HUES48 (cell line): ENCODE data around the gene FOXC1.

Source experiments
- H3K27ac ChIP-seq: one replicate; pipeline ENCODE4 v1.7.0; 2013; ENCODE audit warnings: low read depth, low read length, inconsistent platforms
- H3K27me3 ChIP-seq: 2 replicates; pipeline ENCODE4 v1.6.1; 2013; ENCODE audit warnings: mild to moderate bottlenecking, low read length; ENCODE audit not compliant: control insufficient read depth, insufficient read depth
- H3K36me3 ChIP-seq: 2 replicates; pipeline ENCODE4 v1.6.1; 2013; ENCODE audit warnings: low read length; ENCODE audit not compliant: control insufficient read depth, insufficient read depth
- H3K4me1 ChIP-seq: 2 replicates; pipeline ENCODE4 v1.6.1; 2013; ENCODE audit warnings: mild to moderate bottlenecking, low read length; ENCODE audit not compliant: control insufficient read depth, insufficient read depth
- H3K4me3 ChIP-seq: 2 replicates; pipeline ENCODE4 v1.5.1; 2013; ENCODE audit warnings: mild to moderate bottlenecking, low read depth, low read length
- H3K9ac ChIP-seq: 2 replicates; pipeline ENCODE4 v1.6.1; 2013; ENCODE audit warnings: mild to moderate bottlenecking, low read depth, low read length, moderate library complexity
- H3K9me3 ChIP-seq: 2 replicates; pipeline ENCODE4 v1.6.1; 2013; ENCODE audit warnings: low read length; ENCODE audit not compliant: control insufficient read depth, insufficient read depth

The FOXC1 gene

GRCh38 chr6:1576166-1576565 is 33.5 kb upstream of the FOXC1 start:
- no peaks in the 10 kb centered on the region for H3K9me3 ChIP-seq
- H3K9ac ChIP-seq = no peak overlapping the region
- H3K4me1 ChIP-seq = peaks cover 29% of the 10 kb centered on the region
- H3K27ac ChIP-seq = no peak overlapping the region
- H3K4me3 ChIP-seq = no peak overlapping the region
- H3K36me3 ChIP-seq = no peaks in the 10 kb centered on the region
- no peaks in the 10 kb centered on the region for H3K27me3 ChIP-seq

- peaks cover 29% of the 10 kb centered on the region for H3K4me1 ChIP-seq
- H3K4me3 ChIP-seq = no peak overlapping the region
- H3K27ac ChIP-seq = no peak overlapping the region
- H3K9me3 ChIP-seq = no peaks in the 10 kb centered on the region
- no peaks in the 10 kb centered on the region for H3K36me3 ChIP-seq
- no peak overlapping the region for H3K9ac ChIP-seq
- no peaks in the 10 kb centered on the region for H3K27me3 ChIP-seq
These were observed 33.0 kb upstream of the FOXC1 start for GRCh38 chr6:1576711-1577110.

- Histone ChIP-seq H3K4me1 (peaks cover 29% of the 10 kb centered on the region), H3K9me3 (no peaks in the 10 kb centered on the region), H3K9ac (no peak overlapping the region), H3K27me3 (no peaks in the 10 kb centered on the region), H3K36me3 (no peaks in the 10 kb centered on the region), H3K27ac (no peak overlapping the region), H3K4me3 (no peak overlapping the region)
These were observed 32.5 kb upstream of the FOXC1 start for GRCh38 chr6:1577146-1577680.

GRCh38 chr6:1577896-1578745 is 31.6 kb upstream of the FOXC1 start:
- Histone ChIP-seq H3K4me1 (peaks cover 29% of the 10 kb centered on the region), H3K27ac (no peak overlapping the region), H3K27me3 (no peaks in the 10 kb centered on the region), H3K36me3 (no peaks in the 10 kb centered on the region), H3K9me3 (no peaks in the 10 kb centered on the region), H3K9ac (no peak overlapping the region), H3K4me3 (no peak overlapping the region)

GRCh38 chr6:1579096-1579495 is 30.6 kb upstream of the FOXC1 start:
- no peak overlapping the region for H3K9ac ChIP-seq
- no peak overlapping the region for H3K27ac ChIP-seq
- no peaks in the 10 kb centered on the region for H3K36me3 ChIP-seq
- no peaks in the 10 kb centered on the region for H3K9me3 ChIP-seq
- no peaks in the 10 kb centered on the region for H3K27me3 ChIP-seq
- H3K4me1 ChIP-seq = peaks cover 24% of the 10 kb centered on the region
- H3K4me3 ChIP-seq = no peak overlapping the region

- Histone ChIP-seq H3K4me3 (no peak overlapping the region), H3K9ac (no peak overlapping the region), H3K27ac (no peak overlapping the region), H3K27me3 (no peaks in the 10 kb centered on the region), H3K4me1 (peaks cover 14% of the 10 kb centered on the region), H3K36me3 (no peaks in the 10 kb centered on the region), H3K9me3 (no peaks in the 10 kb centered on the region)
These were observed 29.6 kb upstream of the FOXC1 start for GRCh38 chr6:1580109-1580508.

- Histone ChIP-seq H3K4me3 (no peak overlapping the region), H3K27me3 (no peaks in the 10 kb centered on the region), H3K9ac (no peak overlapping the region), H3K36me3 (no peaks in the 10 kb centered on the region), H3K27ac (no peak overlapping the region), H3K4me1 (peaks cover 9% of the 10 kb centered on the region; the same call in 1 of the 2 replicates), H3K9me3 (no peaks in the 10 kb centered on the region)
These were observed 29.1 kb upstream of the FOXC1 start for GRCh38 chr6:1580585-1580984.

GRCh38 chr6:1581120-1581991 is 28.4 kb upstream of the FOXC1 start:
- Histone ChIP-seq H3K27ac (no peak overlapping the region), H3K9ac (no peak overlapping the region), H3K4me3 (no peak overlapping the region), H3K36me3 (no peaks in the 10 kb centered on the region), H3K27me3 (no peaks in the 10 kb centered on the region), H3K4me1 (0 out of 2 replicates have a peak, but pooled peaks cover 3% of the 10 kb centered on the region), H3K9me3 (no peaks in the 10 kb centered on the region)

GRCh38 chr6:1584146-1584545 is 25.6 kb upstream of the FOXC1 start:
- Histone ChIP-seq H3K4me1 (no peaks in the 10 kb centered on the region), H3K4me3 (no peak overlapping the region), H3K27me3 (no peaks in the 10 kb centered on the region), H3K9me3 (no peaks in the 10 kb centered on the region), H3K9ac (no peak overlapping the region), H3K27ac (no peak overlapping the region), H3K36me3 (no peaks in the 10 kb centered on the region)

- Histone ChIP-seq H3K36me3 (no peaks in the 10 kb centered on the region), H3K9ac (no peak overlapping the region), H3K27me3 (no peaks in the 10 kb centered on the region), H3K9me3 (no peaks in the 10 kb centered on the region), H3K4me1 (no peaks in the 10 kb centered on the region), H3K4me3 (no peak overlapping the region), H3K27ac (no peak overlapping the region)
These were observed 24.6 kb upstream of the FOXC1 start for GRCh38 chr6:1584996-1585668.
